ENCODE results near the gene DENND1A. TPM values are rescaled to one million over a fixed set of nuclear protein-coding genes. Genes with fewer than 3 reads are reported as not detected.
A peak's percentile ranks its signal among the peaks of the same experiment; 100 is the strongest.

The DENND1A gene
- total RNA-seq, 1 experiment from 2014 or later: 23.5 TPM

- TF ChIP-seq AFF4 (CRISPR knock-in tag; IDR thresholded peaks at IDR 0.05; ENCODE audit: borderline replicate concordance): no peak
These were observed 1.3 kb downstream of the DENND1A start (continued) for GRCh38 chr9:123928533-123929176.

- peaks cover 57% of the 10 kb centered on the region for H3K4me1 Mint-ChIP-seq
- H3K27me3 Mint-ChIP-seq (ENCODE audit: low read depth): peaks cover 5% of the 10 kb centered on the region
- peaks cover 10% of the 10 kb centered on the region for H3K9me3 Mint-ChIP-seq
- POLR2A ChIA-PET: interaction anchor here (0.6 kb wide), 1 partner anchor 86 kb away, joined by 3 read pairs; no protein-coding TSS in a partner anchor
- H3K36me3 Mint-ChIP-seq: peaks cover 15% of the 10 kb centered on the region
- DNase-seq (ENCODE audit: low spot score) (no peak), ATAC-seq (no peak)
- peak overlapping the region; percentile 14 for H3K27ac Mint-ChIP-seq
- TF ChIP-seq TP53 (CRISPR knock-in tag; IDR thresholded peaks at IDR 0.05) (no peak), ZNF396 (CRISPR knock-in tag; IDR thresholded peaks at IDR 0.05; ENCODE audit: borderline replicate concordance) (no peak), TEAD4 (CRISPR knock-in tag; IDR thresholded peaks at IDR 0.05) (no peak), MYBL2 (CRISPR knock-in tag; IDR thresholded peaks at IDR 0.05) (no peak), ZBTB43 (CRISPR knock-in tag; IDR thresholded peaks at IDR 0.05) (no peak), GABPB1 (CRISPR knock-in tag; IDR thresholded peaks at IDR 0.05) (no peak), PRRX2 (CRISPR knock-in tag; IDR thresholded peaks at IDR 0.05) (no peak), ATF2 (CRISPR knock-in tag; IDR thresholded peaks at IDR 0.05; ENCODE audit: borderline replicate concordance, low read depth) (no peak), RORB (CRISPR knock-in tag; IDR thresholded peaks at IDR 0.05) (no peak), ZSCAN18 (CRISPR knock-in tag; IDR thresholded peaks at IDR 0.05) (no peak), ATF1 (CRISPR knock-in tag; IDR thresholded peaks at IDR 0.05) (no peak), ZNF671 (CRISPR knock-in tag; IDR thresholded peaks at IDR 0.05) (no peak), CBFB (CRISPR knock-in tag; IDR thresholded peaks at IDR 0.05; ENCODE audit: low read depth) (no peak), ZNF263 (CRISPR knock-in tag; IDR thresholded peaks at IDR 0.05; ENCODE audit: low read depth) (no peak), ATF3 (CRISPR knock-in tag; conservative IDR thresholded peaks at IDR 0.05) (no peak), GRHL2 (CRISPR knock-in tag; IDR thresholded peaks at IDR 0.05; ENCODE audit: insufficient replicate concordance, severe bottlenecking) (no peak)
- CTCF ChIA-PET: interaction anchor here (1.4 kb wide), 1 partner anchor 33 kb away, joined by 4 read pairs; no protein-coding TSS in a partner anchor
- peak overlapping the region; percentile 80 for H3K4me3 Mint-ChIP-seq
These were observed 2.0 kb downstream of the DENND1A start for GRCh38 chr9:123927625-123928532.
